GM18951 (cell line): Measurements from ENCODE around the gene FBXO21.

Experiments used
- POLR2A ChIP-seq: IDR thresholded peaks from 4 replicates; pipeline ENCODE4 v1.6.1; 2011; ENCODE audit warnings: mild to moderate bottlenecking; ENCODE audit not compliant: insufficient read length, insufficient read depth; ENCODE audit errors: extremely low read depth
- in situ Hi-C: fragments of 300-500 bp; cut with MboI; formaldehyde crosslinking; loops from one replicate; pipeline ENCODE4 v1.12.0; 2022; ENCODE audit warnings: low sequenced_read_pairs, mixed read lengths, inconsistent platforms; ENCODE audit not compliant: unreplicated experiment

The FBXO21 gene

GRCh38 chr12:117134721-117135120 lies 55.5 kb downstream of the FBXO21 start:
- in situ Hi-C loops: no loop called here
- TF ChIP-seq POLR2A: no peak

- TF ChIP-seq POLR2A: no peak
- in situ Hi-C loops: no loop called here
These were observed 56.2 kb downstream of the FBXO21 start for GRCh38 chr12:117134059-117134458.

GRCh38 chr12:117130801-117131200 lies 59.5 kb downstream of the FBXO21 start:
- in situ Hi-C loops: no loop called here
- no peak for TF ChIP-seq POLR2A

GRCh38 chr12:117129391-117129790 lies 60.9 kb downstream of the FBXO21 start:
- no peak for TF ChIP-seq POLR2A
- in situ Hi-C loops: no loop called here

- TF ChIP-seq POLR2A: no peak
- in situ Hi-C loops: no loop called here
These were observed 62.1 kb downstream of the FBXO21 start for GRCh38 chr12:117127933-117128823.

GRCh38 chr12:117126335-117126734 lies 63.9 kb downstream of the FBXO21 start:
- in situ Hi-C loops: no loop called here

GRCh38 chr12:117125767-117126166 lies 64.5 kb downstream of the FBXO21 start:
- no peak for TF ChIP-seq POLR2A
- in situ Hi-C loops: no loop called here

More at GRCh38 chr12:117126335-117126734, 63.9 kb downstream of the FBXO21 start:
- no peak for TF ChIP-seq POLR2A

- no peak for TF ChIP-seq POLR2A
- in situ Hi-C loops: no loop called here
These were observed 65.0 kb downstream of the FBXO21 start for GRCh38 chr12:117125272-117125613.

- no peak for TF ChIP-seq POLR2A
- in situ Hi-C loops: no loop called here
These were observed 65.6 kb downstream of the FBXO21 start for GRCh38 chr12:117124421-117125271.

- TF ChIP-seq POLR2A: no peak
- in situ Hi-C loops: no loop called here
These were observed 68.8 kb downstream of the FBXO21 start for GRCh38 chr12:117121441-117121840.

- no peak for TF ChIP-seq POLR2A
- in situ Hi-C loops: no loop called here
These were observed 69.5 kb downstream of the FBXO21 start for GRCh38 chr12:117120787-117121186.

- in situ Hi-C loops: loop anchor here (10.0 kb wide), 2 partner anchors 85 to 415 kb away; no protein-coding TSS in a partner anchor
These were observed 70.6 kb downstream of the FBXO21 start for GRCh38 chr12:117119592-117120198.

More at GRCh38 chr12:117119592-117120198, 70.6 kb downstream of the FBXO21 start:
- TF ChIP-seq POLR2A: no peak
